ENCODE results near the gene NTSR2.

Gene NTSR2, protein sequence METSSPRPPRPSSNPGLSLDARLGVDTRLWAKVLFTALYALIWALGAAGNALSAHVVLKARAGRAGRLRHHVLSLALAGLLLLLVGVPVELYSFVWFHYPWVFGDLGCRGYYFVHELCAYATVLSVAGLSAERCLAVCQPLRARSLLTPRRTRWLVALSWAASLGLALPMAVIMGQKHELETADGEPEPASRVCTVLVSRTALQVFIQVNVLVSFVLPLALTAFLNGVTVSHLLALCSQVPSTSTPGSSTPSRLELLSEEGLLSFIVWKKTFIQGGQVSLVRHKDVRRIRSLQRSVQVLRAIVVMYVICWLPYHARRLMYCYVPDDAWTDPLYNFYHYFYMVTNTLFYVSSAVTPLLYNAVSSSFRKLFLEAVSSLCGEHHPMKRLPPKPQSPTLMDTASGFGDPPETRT

DNA sequence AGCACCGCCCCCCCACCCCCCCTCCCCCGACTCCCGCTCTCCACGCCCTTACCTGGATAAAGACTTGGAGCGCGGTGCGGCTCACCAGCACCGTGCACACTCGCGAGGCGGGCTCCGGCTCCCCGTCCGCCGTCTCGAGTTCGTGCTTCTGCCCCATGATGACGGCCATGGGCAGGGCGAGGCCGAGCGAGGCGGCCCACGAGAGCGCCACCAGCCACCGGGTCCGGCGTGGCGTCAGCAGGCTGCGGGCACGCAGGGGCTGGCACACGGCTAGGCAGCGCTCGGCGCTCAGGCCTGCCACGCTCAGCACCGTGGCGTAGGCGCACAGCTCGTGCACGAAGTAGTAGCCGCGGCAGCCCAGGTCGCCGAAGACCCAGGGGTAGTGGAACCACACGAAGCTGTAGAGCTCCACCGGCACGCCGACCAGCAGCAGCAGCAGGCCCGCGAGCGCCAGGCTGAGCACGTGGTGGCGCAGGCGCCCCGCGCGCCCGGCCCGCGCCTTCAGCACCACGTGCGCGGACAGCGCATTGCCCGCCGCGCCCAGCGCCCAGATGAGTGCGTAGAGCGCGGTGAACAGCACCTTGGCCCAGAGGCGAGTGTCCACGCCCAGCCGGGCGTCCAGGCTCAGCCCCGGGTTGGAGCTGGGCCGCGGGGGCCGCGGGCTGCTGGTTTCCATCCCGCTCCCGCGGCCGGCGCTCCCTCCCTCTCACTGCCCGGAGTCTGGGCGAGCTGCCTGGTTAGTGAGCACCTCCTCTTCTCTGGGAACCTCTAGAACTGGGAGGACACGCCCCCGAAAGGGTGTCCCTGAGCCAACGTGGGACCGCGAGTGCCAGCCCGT is at the start of gene NTSR2:
Gene NTSR2, minus strand, starts transcription at position 742 of the 838 bp plus-strand sequence. Its CDS starts 66 bp downstream, at position 676.
- DNase-seq (ENCODE audit: low read depth, low spot score): no peak

DNA sequence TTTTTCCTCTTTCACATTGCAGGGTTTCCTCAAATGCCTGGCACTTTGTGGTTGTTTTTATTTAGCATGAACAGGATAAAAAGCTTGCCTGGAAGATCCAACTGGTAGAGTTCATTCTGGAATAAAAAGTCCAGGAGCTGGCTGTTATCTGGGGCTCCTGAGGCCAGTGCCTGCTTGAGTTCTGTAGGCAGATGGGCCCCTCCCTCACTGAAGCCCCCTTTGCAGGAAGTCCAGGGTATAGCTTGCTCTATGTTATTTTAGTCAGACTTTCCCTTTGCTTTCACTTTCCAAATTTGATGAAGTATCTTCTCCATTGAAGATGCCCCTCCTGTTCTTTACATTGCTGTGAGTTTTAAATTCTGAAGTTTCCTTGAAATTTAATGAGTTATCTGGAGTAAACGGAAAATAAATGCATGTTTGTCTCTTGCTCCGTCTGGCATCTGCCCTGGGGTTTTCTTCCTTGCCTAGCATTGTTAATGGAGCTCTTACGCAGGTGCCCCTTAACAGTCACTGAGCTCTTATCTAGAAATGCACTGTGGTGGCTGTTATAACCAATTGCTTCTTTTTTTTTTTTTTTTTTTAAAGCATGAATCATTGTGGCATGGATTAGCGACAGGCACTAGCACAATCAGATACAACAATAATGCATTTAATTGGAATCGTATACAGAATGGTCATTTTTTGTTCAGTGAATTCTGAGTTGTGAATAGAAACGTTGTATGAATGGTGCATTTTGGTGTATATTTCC is 49.4 kb upstream of the NTSR2 start:
- no peak for DNase-seq (ENCODE audit: low read depth, low spot score)

DNA sequence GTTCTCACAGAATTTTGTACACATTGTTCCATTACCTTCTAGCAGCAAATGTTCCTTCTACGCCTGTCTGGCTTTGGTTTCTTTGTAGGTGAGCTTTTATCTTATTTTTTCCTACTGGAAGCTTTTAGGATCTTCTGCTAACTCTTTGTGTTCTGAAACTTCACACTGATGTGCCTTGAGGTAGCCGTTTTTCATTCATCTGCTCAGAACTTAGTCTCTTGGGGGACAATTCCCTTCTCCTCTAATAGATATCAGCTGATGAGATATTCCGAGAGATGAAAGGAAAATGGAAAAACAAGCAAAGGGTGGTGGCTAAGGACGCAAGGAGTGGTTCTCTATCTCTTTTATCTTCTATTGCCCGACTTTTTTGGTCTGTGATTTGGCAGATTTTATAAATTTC is 48.6 kb upstream of the NTSR2 start:
- no peak for DNase-seq (ENCODE audit: low read depth, low spot score)

DNA sequence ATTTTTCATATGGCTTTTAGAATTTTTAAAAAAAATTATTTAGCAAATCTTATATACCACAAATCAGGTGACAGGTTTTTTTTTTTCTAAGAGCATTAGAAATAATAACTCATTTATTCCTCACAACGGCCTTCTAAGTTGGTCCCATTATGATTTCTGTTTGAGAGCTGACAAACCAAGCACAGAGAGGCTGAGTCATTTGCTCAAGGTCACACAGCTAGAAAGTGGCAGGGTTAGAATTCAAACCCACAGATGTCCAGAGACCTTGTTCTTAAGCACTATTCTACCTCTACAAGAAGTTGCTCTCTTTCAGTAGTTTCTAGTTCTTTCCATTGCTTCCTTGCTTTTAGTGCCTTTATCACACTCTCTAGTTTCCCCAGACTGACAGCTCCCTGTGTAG is 47.6 kb upstream of the NTSR2 start:
- no peak for DNase-seq (ENCODE audit: low read depth, low spot score)

DNA sequence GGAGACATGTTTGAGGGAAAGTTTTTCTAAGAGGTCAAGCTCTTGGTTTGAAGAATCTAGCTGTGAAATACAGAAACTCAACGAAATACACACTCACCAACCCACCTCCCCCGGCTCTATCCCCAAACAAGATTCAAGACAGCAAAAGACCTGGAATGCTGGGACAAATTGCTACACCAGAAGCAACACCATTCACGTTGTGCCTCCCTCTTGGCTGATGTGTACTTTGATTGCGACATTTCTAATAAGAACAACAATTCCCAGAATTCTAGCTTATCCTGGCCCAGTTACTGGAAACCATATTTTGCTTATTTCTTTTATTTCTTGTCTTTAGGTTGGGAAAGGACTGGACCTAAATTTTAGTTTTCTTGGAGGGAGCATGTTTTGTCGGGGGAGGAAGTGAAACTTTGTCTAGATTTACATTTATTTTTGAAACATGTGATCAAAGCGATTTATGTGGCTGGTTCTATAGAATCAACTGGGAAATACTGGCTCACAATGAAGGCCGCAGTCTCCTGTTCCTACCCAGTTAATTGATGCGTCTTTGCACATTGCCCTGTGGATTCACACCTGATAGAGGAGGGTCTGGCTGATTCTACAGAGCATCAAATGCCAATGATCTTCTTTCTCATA is 46.8 kb upstream of the NTSR2 start:
- no peak for DNase-seq (ENCODE audit: low read depth, low spot score)

DNA sequence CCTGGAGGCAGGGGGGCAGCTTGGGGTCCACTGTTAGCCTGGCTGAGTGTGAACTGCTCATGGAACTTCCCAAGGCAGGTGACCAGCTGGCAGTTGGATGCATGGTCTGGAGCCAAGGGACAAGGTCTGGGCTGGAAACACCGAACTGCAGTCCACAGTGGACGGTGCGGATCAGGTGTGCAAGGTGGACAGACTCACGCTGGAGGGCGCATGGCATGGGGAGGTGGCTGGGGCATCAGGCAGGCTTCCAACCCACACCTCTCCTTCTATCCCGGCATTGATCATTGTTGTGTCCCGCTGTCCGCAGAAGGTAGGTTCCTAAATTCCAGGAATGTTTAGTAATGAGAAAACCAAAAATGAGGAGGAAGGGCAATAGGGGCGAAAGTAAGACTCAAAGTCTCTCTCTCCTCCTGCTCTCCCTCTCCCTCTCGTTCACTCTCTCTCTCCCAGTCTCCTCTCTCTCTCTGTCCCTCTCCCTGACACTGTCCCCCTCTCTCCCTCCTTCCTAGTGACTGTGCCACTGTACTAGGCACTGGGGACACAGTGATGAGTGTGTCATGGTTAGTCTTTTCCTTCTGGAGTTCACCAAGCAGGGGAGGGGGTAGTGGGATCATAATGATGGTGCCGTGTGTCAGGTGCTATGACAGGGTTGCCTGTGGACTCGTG is 46.1 kb upstream of the NTSR2 start:
- no peak for DNase-seq (ENCODE audit: low read depth, low spot score)

DNA sequence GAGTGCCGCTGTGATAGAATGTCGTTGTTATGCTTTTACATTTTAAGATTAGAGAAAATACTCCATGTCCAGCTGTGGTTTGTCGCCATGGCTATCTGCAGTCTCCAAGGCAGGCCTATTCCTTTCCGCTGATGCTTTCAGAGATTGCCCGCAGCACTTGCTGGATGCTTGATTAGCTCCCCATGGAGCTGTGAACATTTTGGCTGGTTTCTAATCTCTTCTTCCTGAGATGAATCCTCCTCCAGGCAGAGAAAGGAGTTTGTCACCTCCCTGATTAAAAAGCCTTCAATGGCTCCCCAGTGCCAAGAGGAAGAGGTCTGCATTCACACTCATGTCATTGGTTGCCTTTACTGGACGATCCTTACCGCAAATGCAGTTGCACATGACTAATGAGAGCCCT is 43.8 kb upstream of the NTSR2 start:
- no peak for DNase-seq (ENCODE audit: low read depth, low spot score)

DNA sequence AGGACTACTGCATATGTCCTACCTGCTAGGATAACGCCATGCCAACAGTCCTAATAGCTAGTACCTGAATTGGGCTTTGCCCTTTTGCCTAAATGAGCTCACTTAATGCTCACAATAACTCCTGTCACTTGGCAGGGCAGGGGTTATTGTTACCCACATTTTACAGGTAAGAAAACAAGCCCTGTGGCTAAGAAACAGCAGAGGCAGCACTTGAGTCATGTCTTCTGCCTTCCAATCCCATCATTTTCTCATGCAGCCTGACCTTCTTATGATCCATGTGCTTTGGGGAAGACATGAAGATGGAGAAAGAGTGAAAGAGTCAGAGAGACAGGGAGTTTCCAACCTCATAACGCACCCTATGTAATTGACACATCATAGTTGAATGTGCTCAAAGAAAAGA is 42.9 kb upstream of the NTSR2 start:
- DNase-seq (ENCODE audit: low read depth, low spot score): no peak

DNA sequence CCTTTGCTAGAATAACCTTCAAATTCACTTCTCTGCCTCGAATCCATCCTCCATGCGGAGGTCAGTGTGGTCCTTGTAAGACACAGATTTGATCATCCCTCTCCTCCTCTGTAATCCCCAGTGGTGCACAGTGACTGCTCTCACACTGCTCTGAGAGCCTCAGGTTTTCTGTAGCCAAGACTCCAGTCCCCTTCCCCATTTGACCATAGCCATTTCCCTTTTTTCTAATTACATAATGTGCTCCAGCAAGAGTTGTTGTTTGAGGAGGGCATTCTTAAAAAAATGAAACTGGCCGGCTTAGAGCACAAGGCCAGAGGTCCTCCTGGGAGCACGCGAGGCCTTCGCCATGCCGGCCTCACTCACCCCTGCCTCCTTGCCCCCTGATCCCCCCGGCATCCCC is 41.8 kb upstream of the NTSR2 start:
- DNase-seq (ENCODE audit: low read depth, low spot score): no peak

DNA sequence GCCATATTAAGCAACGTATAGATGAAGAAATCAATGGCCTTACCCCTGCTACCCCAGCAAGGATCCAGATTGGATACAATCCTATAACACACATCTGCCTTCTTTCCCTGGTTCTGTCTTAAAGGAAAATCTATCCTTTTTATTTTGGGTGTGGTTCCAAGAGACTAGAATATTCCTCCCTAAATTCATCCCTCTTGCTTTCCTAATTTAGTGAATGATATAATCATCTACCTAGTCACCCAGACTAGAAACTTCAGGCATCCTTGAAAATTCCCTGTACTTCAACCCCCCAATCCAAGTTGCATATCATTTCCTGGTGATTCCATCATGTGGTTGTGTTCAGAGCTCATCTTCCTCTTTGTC is 41.3 kb upstream of the NTSR2 start:
- DNase-seq (ENCODE audit: low read depth, low spot score): no peak

DNA sequence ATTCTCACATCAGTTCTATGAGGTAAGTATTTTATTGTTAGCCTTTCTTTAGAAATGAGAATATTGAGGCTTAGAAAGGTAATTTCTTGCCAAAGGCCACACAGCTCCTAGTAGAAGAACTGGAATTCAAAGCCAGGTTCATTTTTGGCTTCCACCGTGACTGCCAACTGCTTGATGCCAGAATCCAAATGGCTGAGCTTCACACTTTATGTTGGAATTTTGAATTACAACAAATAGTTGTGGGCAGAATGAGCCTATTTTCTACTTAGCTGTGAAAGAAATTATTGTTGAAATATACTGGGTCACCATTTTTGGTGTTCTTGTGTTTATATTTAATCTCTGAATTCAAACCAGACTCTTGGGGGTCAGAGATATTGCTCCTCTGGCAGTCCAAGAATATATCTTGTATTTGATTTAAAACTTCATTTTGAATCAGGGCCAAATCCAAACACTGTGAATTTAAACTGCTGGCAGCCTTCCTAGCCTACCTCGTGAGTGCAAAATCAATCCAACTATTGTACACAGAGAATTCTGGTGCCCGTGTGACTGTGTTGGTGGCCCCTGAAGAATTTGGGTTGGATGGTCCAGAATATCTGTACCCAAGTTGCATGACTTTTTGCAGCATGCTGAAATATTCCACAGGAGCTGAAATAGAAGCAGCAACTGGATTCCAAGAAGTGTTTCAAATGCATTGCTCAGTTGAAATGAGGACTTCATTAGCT is 40.8 kb upstream of the NTSR2 start:
- DNase-seq (ENCODE audit: low read depth, low spot score): no peak

DNA sequence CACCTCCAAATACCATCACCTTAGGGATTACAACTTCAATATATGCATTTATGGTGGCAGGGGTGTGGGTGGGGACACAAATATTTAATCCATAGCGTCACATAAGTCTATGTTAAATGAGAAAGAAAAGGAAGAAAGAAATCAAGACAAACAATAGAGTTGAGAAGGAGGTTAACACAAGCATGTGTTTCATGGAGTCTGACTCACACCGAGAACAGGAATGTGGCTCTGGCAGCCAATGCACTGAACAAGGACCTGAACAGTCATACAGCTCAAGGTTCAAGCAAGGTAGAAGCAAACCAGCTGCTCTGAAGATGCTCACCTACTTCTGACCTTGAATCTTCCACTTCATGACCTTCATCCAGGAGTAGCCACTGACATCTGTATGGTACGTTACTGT is 40.2 kb upstream of the NTSR2 start:
- DNase-seq (ENCODE audit: low read depth, low spot score): no peak

DNA sequence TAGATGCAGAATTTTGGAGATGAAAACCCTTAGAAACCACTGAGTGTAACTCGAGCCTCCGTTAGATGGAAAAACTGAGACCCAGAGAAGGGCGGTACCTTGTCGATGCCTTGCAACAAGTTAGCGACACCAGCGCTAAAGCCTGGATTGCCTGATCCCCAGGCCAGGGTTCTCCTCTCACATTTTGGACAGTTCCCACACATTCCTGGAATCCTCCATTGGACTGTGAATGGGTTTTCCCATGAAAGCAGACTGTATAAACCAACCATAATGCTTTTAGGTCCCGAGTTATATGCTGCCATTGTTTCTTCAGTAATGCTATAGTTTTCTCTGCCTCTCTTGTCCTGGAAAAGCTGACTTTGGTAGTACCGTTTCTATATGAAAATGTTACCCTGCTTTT is 39.3 kb upstream of the NTSR2 start:
- DNase-seq (ENCODE audit: low read depth, low spot score): no peak

DNA sequence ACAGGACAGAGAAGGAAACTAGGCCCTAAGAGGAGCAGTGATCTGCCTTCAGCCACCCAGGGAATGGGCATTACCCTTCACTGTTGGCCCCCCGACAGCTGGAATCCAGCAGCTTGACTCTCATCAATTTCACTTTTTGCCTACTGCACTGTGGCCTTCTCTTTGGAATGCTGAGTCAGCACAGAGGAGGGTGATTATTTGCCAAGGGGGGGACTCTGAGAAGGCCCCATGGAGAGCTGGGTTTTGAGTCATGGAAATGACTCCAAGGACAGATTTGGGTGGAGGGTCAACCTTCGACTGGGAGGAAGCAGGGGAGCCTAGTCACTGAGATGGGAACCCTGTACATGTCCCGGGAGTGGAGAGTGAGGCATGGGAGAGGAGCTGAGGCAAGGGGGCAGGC is 38.1 kb upstream of the NTSR2 start:
- DNase-seq (ENCODE audit: low read depth, low spot score): no peak

DNA sequence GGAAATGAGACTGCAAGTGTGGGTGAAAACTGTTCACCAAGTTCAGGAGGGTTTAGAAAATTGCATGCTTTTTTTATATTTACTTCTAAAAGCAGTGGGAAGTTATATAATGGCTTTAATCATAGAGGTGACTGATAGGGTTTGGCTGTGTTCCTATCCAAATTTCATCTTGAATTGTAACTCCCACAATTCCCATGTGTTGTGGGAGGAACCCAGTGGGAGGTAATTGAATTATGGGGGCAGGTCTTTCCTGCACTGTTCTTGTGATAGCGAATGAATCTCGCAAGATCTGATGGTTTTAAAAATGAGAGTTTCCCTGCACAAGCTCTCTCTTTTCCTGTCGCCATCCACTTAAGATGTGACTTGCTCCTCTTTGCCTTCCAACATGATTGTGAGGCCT is 35.7 kb upstream of the NTSR2 start:
- no peak for DNase-seq (ENCODE audit: low read depth, low spot score)

DNA sequence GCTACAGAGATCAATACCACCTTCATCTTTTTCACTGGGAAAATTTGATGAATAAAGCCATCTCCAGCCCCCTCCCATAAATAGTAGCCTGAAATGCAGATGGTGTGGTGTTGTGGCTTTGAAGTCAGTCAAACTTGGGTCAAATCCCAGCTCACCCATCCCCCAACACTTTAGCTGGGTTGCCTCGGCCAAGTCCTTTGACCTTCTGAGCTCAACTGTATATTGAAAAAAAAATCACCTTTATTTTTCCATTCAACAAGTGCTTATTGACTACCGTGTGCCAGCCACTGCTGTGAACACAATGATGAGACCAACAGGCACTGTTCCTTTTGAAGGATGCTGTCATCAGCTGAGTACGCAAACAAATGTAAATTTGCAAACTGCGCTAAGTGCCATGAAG is 35.1 kb upstream of the NTSR2 start:
- DNase-seq (ENCODE audit: low read depth, low spot score): no peak

DNA sequence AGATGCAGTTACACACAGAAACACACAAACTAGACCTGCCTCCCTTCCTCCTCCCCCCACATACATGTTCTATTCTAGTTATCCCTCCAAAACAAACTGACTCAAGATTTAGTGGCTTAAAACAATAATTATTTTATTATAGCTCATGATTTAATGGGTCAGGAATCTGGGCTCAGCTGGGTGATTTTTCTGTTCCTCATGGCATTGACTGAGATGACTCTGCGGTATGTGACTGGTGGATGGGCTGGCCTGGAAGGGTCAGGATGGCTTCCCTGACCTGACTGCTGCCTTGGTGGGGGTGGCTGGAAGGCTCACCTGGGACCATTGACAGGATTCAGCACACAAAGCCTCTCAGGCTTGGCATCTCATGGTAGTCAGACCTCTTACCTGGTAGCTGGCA is 33.7 kb upstream of the NTSR2 start:
- no peak for DNase-seq (ENCODE audit: low read depth, low spot score)

DNA sequence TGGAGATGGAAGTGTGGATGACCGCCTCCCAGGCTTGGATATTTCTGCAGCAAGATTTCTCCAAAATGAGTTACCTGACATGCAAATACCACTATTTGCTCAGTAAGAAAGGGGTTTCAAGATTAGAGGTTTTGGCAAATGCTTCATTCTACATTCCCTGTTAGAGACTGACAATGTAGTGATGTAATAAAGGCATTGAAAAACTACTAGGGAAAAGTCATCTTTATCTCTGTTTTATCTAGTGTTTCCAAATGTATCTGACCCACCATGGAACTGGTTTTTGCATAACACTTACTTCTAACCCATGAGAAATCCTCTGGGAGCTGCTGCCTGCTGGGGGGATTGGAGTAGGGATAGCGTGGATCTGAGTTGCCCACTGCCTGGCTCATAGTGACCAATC is 33.0 kb upstream of the NTSR2 start:
- DNase-seq (ENCODE audit: low read depth, low spot score): no peak

DNA sequence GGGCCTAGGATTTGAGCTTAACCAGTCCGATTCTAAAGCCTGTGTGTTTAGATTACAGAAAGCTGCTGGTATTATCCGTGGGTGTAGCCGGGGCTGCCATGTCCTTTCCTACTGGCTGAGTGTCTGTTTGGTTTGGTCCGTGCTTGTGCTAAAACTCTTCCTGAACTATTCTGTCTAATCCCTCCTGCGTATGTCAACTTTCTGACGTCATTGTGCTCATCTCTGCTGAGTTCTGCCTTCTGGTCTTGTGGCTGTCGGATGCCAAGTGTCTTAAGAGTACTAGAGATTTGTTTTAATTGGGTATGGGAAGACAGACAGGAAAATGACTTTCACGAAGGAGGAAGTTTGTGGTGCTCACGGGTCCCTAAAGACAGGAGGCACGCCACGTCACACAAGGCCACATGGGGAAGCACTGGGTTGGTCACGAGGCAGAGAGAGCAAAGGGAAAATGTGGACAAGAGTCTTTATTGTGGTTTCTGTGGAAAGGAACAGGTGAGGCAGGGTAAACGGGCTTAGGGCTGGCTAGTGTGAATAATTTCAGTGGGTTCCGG is 31.8 kb upstream of the NTSR2 start:
- no peak for DNase-seq (ENCODE audit: low read depth, low spot score)

DNA sequence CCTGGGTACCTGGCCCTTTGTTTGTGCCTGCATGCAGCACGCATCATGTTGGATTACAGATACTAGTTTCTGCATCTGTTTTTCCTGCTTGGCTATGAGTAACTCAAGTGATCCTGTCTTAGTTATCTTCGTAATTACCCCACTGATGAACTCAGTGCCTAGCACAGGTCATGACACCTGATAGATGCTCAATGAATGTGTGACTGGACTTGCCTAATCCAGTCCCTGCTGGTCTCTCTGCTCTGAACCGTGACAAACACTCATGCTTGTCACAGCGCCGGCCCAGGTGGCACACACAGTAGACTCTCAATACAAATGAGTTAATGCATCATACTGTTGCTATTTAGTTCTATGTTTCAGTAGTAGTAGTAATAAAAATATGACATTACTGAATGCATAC is 31.2 kb upstream of the NTSR2 start:
- no peak for DNase-seq (ENCODE audit: low read depth, low spot score)
